Liver (tissue), 9 donors: Measurements from ENCODE around the gene SFXN5. TPM values are rescaled to one million over a fixed set of nuclear protein-coding genes. Genes with fewer than 3 reads are reported as not detected.

Experiments used
- DNase-seq: peaks from one replicate; pipeline ENCODE4 v3.0.0-alpha.2; 2017; ENCODE audit warnings: low spot score
- H3K27ac ChIP-seq, 2 donors: one replicate each; pipeline ENCODE4 v1.7.0; 2013; ENCODE audit warnings: inconsistent platforms in 2 of 2, low read length in 2 of 2, control low read depth in 1 of 2, low read depth in 1 of 2, mild to moderate bottlenecking in 1 of 2
- H3K27me3 ChIP-seq, 4 donors: one replicate each; pipeline versions ENCODE4 v1.6.1 to v1.7.0; 2013; ENCODE audit warnings: low read length in 3 of 4, inconsistent platforms in 1 of 4, mild to moderate bottlenecking in 1 of 4, moderate library complexity in 1 of 4; ENCODE audit not compliant: control insufficient read depth in 4 of 4, insufficient read depth in 4 of 4
- H3K36me3 ChIP-seq, 4 donors: one replicate each; pipeline versions ENCODE4 v1.6.1 to v1.7.0; 2013; ENCODE audit warnings: low read length in 3 of 4, mild to moderate bottlenecking in 3 of 4, low read depth in 1 of 4, moderate library complexity in 1 of 4; ENCODE audit not compliant: control insufficient read depth in 4 of 4, insufficient read depth in 3 of 4
- H3K4me1 ChIP-seq, 4 donors: one replicate each; pipeline versions ENCODE4 v1.6.1 to v1.7.0; 2013; ENCODE audit warnings: low read length in 3 of 4, mild to moderate bottlenecking in 3 of 4, moderate library complexity in 1 of 4; ENCODE audit not compliant: control insufficient read depth in 4 of 4, insufficient read depth in 4 of 4
- H3K4me3 ChIP-seq, 3 donors: one replicate each; pipeline versions ENCODE4 v1.6.1 to v1.7.0; 2013; ENCODE audit warnings: low read length in 3 of 3, control low read depth in 1 of 3, low read depth in 1 of 3, mild to moderate bottlenecking in 1 of 3
- H3K9ac ChIP-seq, 2 donors: one replicate each; pipeline ENCODE4 v1.7.0; 2013; ENCODE audit warnings: low read length in 2 of 2, mild to moderate bottlenecking in 2 of 2, moderate library complexity in 2 of 2, control low read depth in 1 of 2, low read depth in 1 of 2
- H3K9me3 ChIP-seq, 4 donors: one replicate each; pipeline versions ENCODE4 v1.6.1 to v1.7.0; 2013; ENCODE audit warnings: low read length in 3 of 4; ENCODE audit not compliant: control insufficient read depth in 4 of 4
- EGR1 ChIP-seq, 2 donors: IDR thresholded peaks; 2 replicates each; pipeline ENCODE4 v1.6.1; 2016 to 2018; ENCODE audit warnings: antibody characterized with exemption in 2 of 2, low read depth in 2 of 2
- FOXA1 ChIP-seq: IDR thresholded peaks from 2 replicates; pipeline ENCODE4 v1.6.1; 2016; ENCODE audit warnings: antibody characterized with exemption
- FOXA2 ChIP-seq: IDR thresholded peaks from 2 replicates; pipeline ENCODE4 v1.6.1; 2016; ENCODE audit warnings: antibody characterized with exemption
- GABPA ChIP-seq, 2 donors: IDR thresholded peaks in 1 of 2; conservative IDR thresholded peaks in 1 of 2; 2 replicates each; pipeline ENCODE4 v1.6.1; 2016; ENCODE audit warnings: antibody characterized with exemption in 2 of 2, mild to moderate bottlenecking in 1 of 2, moderate library complexity in 1 of 2
- HNF4A ChIP-seq, 2 donors: conservative IDR thresholded peaks; 2 replicates each; pipeline ENCODE4 v1.6.1; 2016; ENCODE audit warnings: antibody characterized with exemption in 2 of 2, mild to moderate bottlenecking in 2 of 2
- HNF4G ChIP-seq: IDR thresholded peaks from 2 replicates; pipeline ENCODE4 v1.6.1; 2016; ENCODE audit warnings: antibody characterized with exemption
- JUND ChIP-seq, 2 donors: IDR thresholded peaks; 2 replicates each; pipeline ENCODE4 v1.6.1; 2016; ENCODE audit warnings: antibody characterized with exemption in 2 of 2
- NR2F2 ChIP-seq: IDR thresholded peaks from 2 replicates; pipeline ENCODE4 v1.6.1; 2016; ENCODE audit warnings: antibody characterized with exemption
- RAD21 ChIP-seq, 2 donors: IDR thresholded peaks; 2 replicates each; pipeline ENCODE4 v1.6.1; 2016; ENCODE audit warnings: antibody characterized with exemption in 2 of 2, mild to moderate bottlenecking in 2 of 2
- TAF1 ChIP-seq: conservative IDR thresholded peaks from 2 replicates; pipeline ENCODE4 v1.6.1; 2016; ENCODE audit warnings: antibody characterized with exemption, mild to moderate bottlenecking
- YY1 ChIP-seq: IDR thresholded peaks from 2 replicates; pipeline ENCODE4 v1.6.1; 2016; ENCODE audit warnings: antibody characterized with exemption, mild to moderate bottlenecking
- WGBS: extraction: QIAGEN DNeasy Blood & Tissue Kit; methylation state at CpG from one replicate; pipeline ENCODE4 v1.1.7; 2013; 5-methylcytosine and 5-hydroxymethylcytosine counted together
- polyA plus RNA-seq, 2 donors: library from polyadenylated mRNA; stranded (reverse) in 1 of 2; unstranded in 1 of 2; fragments of 200-250 nt in 1 of 2; fragments of >200 nt in 1 of 2; fragmentation: Nextera tagmentation in 1 of 2; extraction: Ambion mirVana in 1 of 2; gene quantifications; one replicate each; pipeline versions ENCODE4 v1.2.1 to v1.2.3, GENCODE V29; 2013 to 2015
- total RNA-seq, 2 donors: library from RNA; depleted of rRNA; stranded (reverse); fragments of >200 nt; gene quantifications; one replicate each; pipeline ENCODE4 v1.2.3, GENCODE V29; 2014
- TF ChIP-seq, protein P1 (sequence below): IDR thresholded peaks from 2 replicates; pipeline ENCODE4 v1.6.1; 2016; ENCODE audit warnings: antibody characterized with exemption, mild to moderate bottlenecking
- TF ChIP-seq, protein P2 (sequence below): fragments of 150-350 bp; IDR thresholded peaks from 2 replicates; pipeline ENCODE4 v1.5.1; 2017; ENCODE audit warnings: improper control_type of control experiment, low read depth, low read length; ENCODE audit not compliant: missing input control
- donor health status: healthy.
- donor health status: healthy.
- donor health status: healthy.
- donor health status: healthy.
- donor health status: healthy.

SFXN5 gene
- total and polyA plus RNA-seq, 4 donors, result 23.3 to 58.2 (median 29.5) TPM

GRCh38 chr2:72974436-72974754, 97.1 kb downstream of the SFXN5 start:
- Histone ChIP-seq H3K4me1 (no peaks in the 10 kb centered on the region), H3K27me3 (no peaks in the 10 kb centered on the region), H3K36me3 (peaks cover 1 to 29% (median 14%) of the 10 kb centered on the region in 4 donors), H3K4me3 (no peak overlapping the region), H3K9me3 (no peaks in the 10 kb centered on the region), H3K9ac (no peak overlapping the region), H3K27ac (no peak overlapping the region)
- 83% methylated on average over 2 of the region's 2 CpGs for WGBS
- no peak for TF ChIP-seq GABPA (IDR thresholded peaks at IDR 0.05 in 1 of 2, conservative IDR thresholded peaks at IDR 0.05 in 1 of 2)
- no peak for TF ChIP-seq YY1
- TF ChIP-seq, protein P1, sequence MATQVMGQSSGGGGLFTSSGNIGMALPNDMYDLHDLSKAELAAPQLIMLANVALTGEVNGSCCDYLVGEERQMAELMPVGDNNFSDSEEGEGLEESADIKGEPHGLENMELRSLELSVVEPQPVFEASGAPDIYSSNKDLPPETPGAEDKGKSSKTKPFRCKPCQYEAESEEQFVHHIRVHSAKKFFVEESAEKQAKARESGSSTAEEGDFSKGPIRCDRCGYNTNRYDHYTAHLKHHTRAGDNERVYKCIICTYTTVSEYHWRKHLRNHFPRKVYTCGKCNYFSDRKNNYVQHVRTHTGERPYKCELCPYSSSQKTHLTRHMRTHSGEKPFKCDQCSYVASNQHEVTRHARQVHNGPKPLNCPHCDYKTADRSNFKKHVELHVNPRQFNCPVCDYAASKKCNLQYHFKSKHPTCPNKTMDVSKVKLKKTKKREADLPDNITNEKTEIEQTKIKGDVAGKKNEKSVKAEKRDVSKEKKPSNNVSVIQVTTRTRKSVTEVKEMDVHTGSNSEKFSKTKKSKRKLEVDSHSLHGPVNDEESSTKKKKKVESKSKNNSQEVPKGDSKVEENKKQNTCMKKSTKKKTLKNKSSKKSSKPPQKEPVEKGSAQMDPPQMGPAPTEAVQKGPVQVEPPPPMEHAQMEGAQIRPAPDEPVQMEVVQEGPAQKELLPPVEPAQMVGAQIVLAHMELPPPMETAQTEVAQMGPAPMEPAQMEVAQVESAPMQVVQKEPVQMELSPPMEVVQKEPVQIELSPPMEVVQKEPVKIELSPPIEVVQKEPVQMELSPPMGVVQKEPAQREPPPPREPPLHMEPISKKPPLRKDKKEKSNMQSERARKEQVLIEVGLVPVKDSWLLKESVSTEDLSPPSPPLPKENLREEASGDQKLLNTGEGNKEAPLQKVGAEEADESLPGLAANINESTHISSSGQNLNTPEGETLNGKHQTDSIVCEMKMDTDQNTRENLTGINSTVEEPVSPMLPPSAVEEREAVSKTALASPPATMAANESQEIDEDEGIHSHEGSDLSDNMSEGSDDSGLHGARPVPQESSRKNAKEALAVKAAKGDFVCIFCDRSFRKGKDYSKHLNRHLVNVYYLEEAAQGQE, result no peak
- TF ChIP-seq EGR1 (IDR thresholded peaks at IDR 0.05; ENCODE audit: low read depth in 2 of 2), result no peak
- TF ChIP-seq FOXA1, result no peak
- no peak for TF ChIP-seq RAD21 (IDR thresholded peaks at IDR 0.05)
- TF ChIP-seq, protein P2, sequence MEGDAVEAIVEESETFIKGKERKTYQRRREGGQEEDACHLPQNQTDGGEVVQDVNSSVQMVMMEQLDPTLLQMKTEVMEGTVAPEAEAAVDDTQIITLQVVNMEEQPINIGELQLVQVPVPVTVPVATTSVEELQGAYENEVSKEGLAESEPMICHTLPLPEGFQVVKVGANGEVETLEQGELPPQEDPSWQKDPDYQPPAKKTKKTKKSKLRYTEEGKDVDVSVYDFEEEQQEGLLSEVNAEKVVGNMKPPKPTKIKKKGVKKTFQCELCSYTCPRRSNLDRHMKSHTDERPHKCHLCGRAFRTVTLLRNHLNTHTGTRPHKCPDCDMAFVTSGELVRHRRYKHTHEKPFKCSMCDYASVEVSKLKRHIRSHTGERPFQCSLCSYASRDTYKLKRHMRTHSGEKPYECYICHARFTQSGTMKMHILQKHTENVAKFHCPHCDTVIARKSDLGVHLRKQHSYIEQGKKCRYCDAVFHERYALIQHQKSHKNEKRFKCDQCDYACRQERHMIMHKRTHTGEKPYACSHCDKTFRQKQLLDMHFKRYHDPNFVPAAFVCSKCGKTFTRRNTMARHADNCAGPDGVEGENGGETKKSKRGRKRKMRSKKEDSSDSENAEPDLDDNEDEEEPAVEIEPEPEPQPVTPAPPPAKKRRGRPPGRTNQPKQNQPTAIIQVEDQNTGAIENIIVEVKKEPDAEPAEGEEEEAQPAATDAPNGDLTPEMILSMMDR, result no peak
- no peak for TF ChIP-seq FOXA2
- no peak for TF ChIP-seq JUND (IDR thresholded peaks at IDR 0.05)
- no peak for TF ChIP-seq HNF4G
- no peak for TF ChIP-seq HNF4A (conservative IDR thresholded peaks at IDR 0.05)
- no peak for TF ChIP-seq TAF1
- DNase-seq, result no peak

DNA sequence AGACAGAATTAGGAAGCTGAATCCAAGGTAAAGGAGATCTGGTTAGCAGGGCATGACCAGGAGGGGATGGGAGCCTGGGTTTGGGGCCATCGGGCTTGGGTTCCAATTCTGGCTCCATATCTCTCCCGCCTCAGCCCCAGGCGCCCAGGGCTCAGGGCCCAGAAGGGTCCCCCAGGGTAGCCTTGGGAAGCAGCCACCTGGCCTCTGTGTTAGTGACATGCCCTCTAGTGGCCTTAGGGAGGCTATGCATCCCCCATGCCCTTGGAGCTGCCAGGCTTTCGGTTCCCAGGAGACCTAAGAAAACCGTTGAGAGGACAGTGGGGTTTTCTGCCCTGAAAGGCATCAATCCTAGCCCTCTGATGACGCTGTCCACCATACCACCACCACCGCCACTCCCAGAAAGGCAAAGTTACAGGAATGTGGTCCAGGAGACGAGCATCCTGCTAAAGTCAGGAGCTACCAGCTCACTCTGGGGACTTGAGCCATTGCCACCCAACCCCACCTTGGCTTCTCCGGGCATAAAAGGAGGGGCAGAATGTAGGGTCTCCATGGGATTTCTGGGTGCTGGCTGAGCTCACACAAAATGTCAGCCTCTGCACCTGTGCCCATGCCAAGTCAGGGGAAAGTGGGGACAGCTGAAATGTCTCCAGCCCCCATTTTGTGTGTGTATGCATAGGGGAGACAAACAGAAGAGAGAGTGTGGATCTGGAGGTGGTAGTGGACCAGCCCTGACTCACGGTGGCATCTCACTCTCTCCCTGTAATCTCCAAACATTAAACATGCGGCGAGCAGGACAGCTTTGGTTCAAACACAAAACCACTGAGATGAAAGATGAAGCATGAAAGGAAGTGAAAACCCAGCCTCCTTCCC, 97.7 kb downstream of the SFXN5 start:
- H3K9ac ChIP-seq, result no peak overlapping the region
- no peak for DNase-seq
- H3K27me3 ChIP-seq, result no peaks in the 10 kb centered on the region
- no peaks in the 10 kb centered on the region for H3K9me3 ChIP-seq
- H3K27ac ChIP-seq, result no peak overlapping the region
- H3K4me3 ChIP-seq, result no peak overlapping the region
- TF ChIP-seq, protein P2, result peak; percentile 73
- TF ChIP-seq NR2F2 (no peak), RAD21 (IDR thresholded peaks at IDR 0.05) (peak in 1 of 2 donors; percentile 77)
- H3K4me1 ChIP-seq, result no peaks in the 10 kb centered on the region
- 80% methylated on average over 12 of the region's 12 CpGs for WGBS
- peaks cover 1 to 29% (median 14%) of the 10 kb centered on the region in 4 donors for H3K36me3 ChIP-seq
